Small intestine (tissue), 7 donors: ENCODE measurements around the gene SNX6. TPM values are rescaled to one million over a fixed set of nuclear protein-coding genes. Genes with fewer than 3 reads are reported as not detected.
"Not testable (repeated sequence)": the region's sequence is repeated elsewhere in the genome, so short reads cannot be mapped to it uniquely, and the experiment has no call there.

ENCODE experiments used
- DNase-seq, 2 donors: peaks; one replicate each; pipeline versions ENCODE4 v3.0.0 to v3.0.0-alpha.2; 2013
- FAIRE-seq: peaks from 2 replicates; lab custom pipeline; 2012; peaks lifted over from hg19 to GRCh38; lab: Jason Lieb, UNC
- H3K27ac ChIP-seq, 3 donors: one replicate each; pipeline ENCODE4 v1.5.1; 2013; ENCODE audit warnings: low read length in 2 of 3, mild to moderate bottlenecking in 2 of 3, control low read depth in 1 of 3, inconsistent platforms in 1 of 3, low read depth in 1 of 3, moderate library complexity in 1 of 3
- H3K27me3 ChIP-seq, 3 donors: one replicate each; pipeline ENCODE4 v1.6.1; 2013; ENCODE audit warnings: low read length in 3 of 3, inconsistent platforms in 1 of 3; ENCODE audit not compliant: control insufficient read depth in 3 of 3, insufficient read depth in 3 of 3
- H3K36me3 ChIP-seq, 3 donors: one replicate each; pipeline ENCODE4 v1.6.1; 2013; ENCODE audit warnings: low read length in 3 of 3, inconsistent platforms in 1 of 3, low read depth in 1 of 3, mild to moderate bottlenecking in 1 of 3, moderate library complexity in 1 of 3; ENCODE audit not compliant: control insufficient read depth in 3 of 3, insufficient read depth in 2 of 3
- H3K4me1 ChIP-seq, 3 donors: one replicate each; pipeline ENCODE4 v1.6.1; 2013; ENCODE audit warnings: low read length in 2 of 3, inconsistent platforms in 1 of 3, low read depth in 1 of 3, mild to moderate bottlenecking in 1 of 3, moderate library complexity in 1 of 3; ENCODE audit not compliant: control insufficient read depth in 3 of 3, insufficient read depth in 2 of 3
- H3K4me3 ChIP-seq, 3 donors: one replicate each; pipeline ENCODE4 v1.5.1; 2013; ENCODE audit warnings: low read length in 3 of 3, control low read depth in 1 of 3, inconsistent platforms in 1 of 3, low read depth in 1 of 3, mild to moderate bottlenecking in 1 of 3, moderate library complexity in 1 of 3
- H3K9me3 ChIP-seq, 2 donors: one replicate each; pipeline ENCODE4 v1.6.1; 2013; ENCODE audit warnings: low read depth in 1 of 2, low read length in 1 of 2; ENCODE audit not compliant: control insufficient read depth in 2 of 2, insufficient read depth in 1 of 2
- WGBS, 3 donors: extraction: QIAGEN DNeasy Blood & Tissue Kit; methylation state at CpG; one replicate each; pipeline ENCODE4 v1.1.7; 2013; 5-methylcytosine and 5-hydroxymethylcytosine counted together
- polyA plus RNA-seq, 4 donors: library from polyadenylated mRNA; stranded (reverse) in 3 of 4; unstranded in 1 of 4; fragments of 200-250 nt in 3 of 4; fragments of 120-200 nt in 1 of 4; gene quantifications; one replicate each; pipeline versions ENCODE4 v1.2.1 to v1.2.3, GENCODE V29; 2013
- donor health status: healthy with polysubstance abuse.
- donor health status: control.
- donor health status: control.
- donor health status: Bipolar disorder and iron deficiency.
- donor health status: healthy.

The SNX6 gene
- polyA plus RNA-seq, 4 donors: 66.5 to 101 (median 70.5) TPM

GRCh38 chr14:34540181-34541059 is 89.5 kb downstream of the SNX6 start:
- H3K27me3 ChIP-seq, H3K36me3 ChIP-seq, FAIRE-seq, H3K9me3 ChIP-seq: not testable (repeated sequence)
- Histone ChIP-seq H3K4me1 (peaks cover 4 to 13% (median 4%) of the 10 kb centered on the region in 3 donors), H3K27ac (peak overlapping the region in 2 of 3 donors; percentile 72 to 98), H3K4me3 (peak overlapping the region in 2 of 3 donors; percentile 98 to 99)
- DNase-seq: peak in 1 of 2 donors; percentile 10
- 75 to 86% (median 83%) methylated on average over 12 to 13 of the region's 19 CpGs for WGBS, 3 donors

- FAIRE-seq (no peak), DNase-seq (peak; percentile 98 to 99)
- Histone ChIP-seq H3K27ac (peak within 1 kb of the TSS; percentile 90 to 98 (median 96)), H3K4me3 (peak within 1 kb of the TSS; percentile 95 to 99 (median 98)), H3K4me1 (peaks cover 4 to 13% (median 4%) of the 10 kb centered on the region in 3 donors), H3K36me3 (peaks cover 0 to 12% (median 0%) of the 10 kb centered on the region in 3 donors), H3K27me3 (no peaks in the 10 kb centered on the region), H3K9me3 (no peaks in the 10 kb centered on the region)
- 1 to 3% (median 3%) methylated on average over 54 to 59 of the region's 59 CpGs for WGBS, 3 donors
Observed at GRCh38 chr14:34539407-34540180, 90.4 kb downstream of the SNX6 start, which contains the start of gene EAPP. Gene EAPP, minus strand, starts transcription at chr14:34539701. Its CDS starts 73 bp downstream, at chr14:34539628.

GRCh38 chr14:34538871-34539406 is 91.0 kb downstream of the SNX6 start:
- WGBS, 3 donors: 1% methylated on average over 15 of the region's 15 CpGs
- H3K27me3 ChIP-seq: no peaks in the 10 kb centered on the region
- no peaks in the 10 kb centered on the region for H3K9me3 ChIP-seq
- peaks cover 0 to 17% (median 3%) of the 10 kb centered on the region in 3 donors for H3K36me3 ChIP-seq
- H3K4me1 ChIP-seq: peaks cover 4 to 13% (median 4%) of the 10 kb centered on the region in 3 donors
- DNase-seq (peak in 1 of 2 donors; percentile 37), FAIRE-seq (no peak)
- peak overlapping the region; percentile 90 to 98 (median 96) for H3K27ac ChIP-seq
- peak overlapping the region; percentile 95 to 99 (median 98) for H3K4me3 ChIP-seq

GRCh38 chr14:34538096-34538495 is 91.9 kb downstream of the SNX6 start:
- Histone ChIP-seq H3K4me3 (peak overlapping the region; percentile 95 to 99 (median 98)), H3K4me1 (peaks cover 4 to 13% (median 4%) of the 10 kb centered on the region in 3 donors), H3K36me3 (peaks cover 0 to 18% (median 5%) of the 10 kb centered on the region in 3 donors), H3K27ac (peak overlapping the region in 1 of 3 donors; percentile 98)
- not testable (repeated sequence) for DNase-seq, H3K9me3 ChIP-seq, FAIRE-seq, H3K27me3 ChIP-seq
- 19 to 51% (median 29%) methylated on average over 6 of the region's 6 CpGs for WGBS, 3 donors

GRCh38 chr14:34537677-34538009 is 92.3 kb downstream of the SNX6 start:
- Histone ChIP-seq H3K27ac (peak overlapping the region in 2 of 3 donors; percentile 45 to 98), H3K36me3 (peaks cover under 1 to 23% (median 5%) of the 10 kb centered on the region in 3 donors), H3K4me3 (peak overlapping the region in 2 of 3 donors; percentile 31 to 98), H3K4me1 (peaks cover 4 to 13% (median 4%) of the 10 kb centered on the region in 3 donors), H3K9me3 (no peaks in the 10 kb centered on the region), H3K27me3 (no peaks in the 10 kb centered on the region)
- WGBS, 3 donors: 37 to 72% (median 54%) methylated on average over 4 of the region's 4 CpGs
- FAIRE-seq (no peak), DNase-seq (peak in 1 of 2 donors; percentile 33)

GRCh38 chr14:34536951-34537676 is 92.8 kb downstream of the SNX6 start:
- no peaks in the 10 kb centered on the region for H3K27me3 ChIP-seq
- peaks cover 2 to 28% (median 5%) of the 10 kb centered on the region in 3 donors for H3K36me3 ChIP-seq
- 82 to 85% (median 83%) methylated on average over 4 of the region's 4 CpGs for WGBS, 3 donors
- no peaks in the 10 kb centered on the region for H3K9me3 ChIP-seq
- no peak for FAIRE-seq
- H3K27ac ChIP-seq: peak overlapping the region in 1 of 3 donors; percentile 98
- DNase-seq: no peak
- peaks cover 4 to 13% (median 4%) of the 10 kb centered on the region in 3 donors for H3K4me1 ChIP-seq
- peak overlapping the region in 1 of 3 donors; percentile 31 for H3K4me3 ChIP-seq

- Histone ChIP-seq H3K27ac (no peak overlapping the region), H3K9me3 (no peaks in the 10 kb centered on the region), H3K36me3 (peaks cover 19 to 73% (median 26%) of the 10 kb centered on the region in 3 donors), H3K4me3 (no peak overlapping the region), H3K4me1 (peaks cover 0 to under 1% (median 0%) of the 10 kb centered on the region in 3 donors), H3K27me3 (no peaks in the 10 kb centered on the region)
- DNase-seq: no peak
- FAIRE-seq: no peak
- 96 to 100% (median 100%) methylated on average over 1 of the region's 1 CpG for WGBS, 3 donors
Observed at GRCh38 chr14:34527591-34527990, 102.4 kb downstream of the SNX6 start.
